PFSK-1 (cell line): ENCODE measurements around the gene ATXN2.

Source experiments
- FOXP2 ChIP-seq: optimal IDR thresholded peaks from 2 replicates; pipeline ENCODE3; 2011; ENCODE audit warnings: borderline replicate concordance, control low read depth, inconsistent platforms; ENCODE audit not compliant: insufficient read depth; ENCODE audit errors: extremely low read length, extremely low read depth
- POLR2AphosphoS5 ChIP-seq: IDR thresholded peaks from 2 replicates; pipeline ENCODE4 v1.6.1; 2012; ENCODE audit warnings: low read depth, mild to moderate bottlenecking, control low read depth, low read length, moderate library complexity
- REST ChIP-seq, 2 experiments: IDR thresholded peaks; 2 replicates each; pipeline versions ENCODE4 v1.6.1 to v1.8.0; 2011 to 2012; ENCODE audit warnings: low read depth in 2 of 2, low read length in 2 of 2, control low read depth in 1 of 2, inconsistent platforms in 1 of 2, mild to moderate bottlenecking in 1 of 2, moderate library complexity in 1 of 2; ENCODE audit not compliant: insufficient read depth in 1 of 2
- SIN3A ChIP-seq: IDR thresholded peaks from 2 replicates; pipeline ENCODE4 v1.6.1; 2012; ENCODE audit warnings: mild to moderate bottlenecking, low read length, moderate library complexity, borderline replicate concordance; ENCODE audit not compliant: insufficient read depth
- TAF1 ChIP-seq: IDR thresholded peaks from 2 replicates; pipeline ENCODE4 v1.6.1; 2012; ENCODE audit warnings: low read length, control low read depth, borderline replicate concordance; ENCODE audit not compliant: insufficient read depth

DNA sequence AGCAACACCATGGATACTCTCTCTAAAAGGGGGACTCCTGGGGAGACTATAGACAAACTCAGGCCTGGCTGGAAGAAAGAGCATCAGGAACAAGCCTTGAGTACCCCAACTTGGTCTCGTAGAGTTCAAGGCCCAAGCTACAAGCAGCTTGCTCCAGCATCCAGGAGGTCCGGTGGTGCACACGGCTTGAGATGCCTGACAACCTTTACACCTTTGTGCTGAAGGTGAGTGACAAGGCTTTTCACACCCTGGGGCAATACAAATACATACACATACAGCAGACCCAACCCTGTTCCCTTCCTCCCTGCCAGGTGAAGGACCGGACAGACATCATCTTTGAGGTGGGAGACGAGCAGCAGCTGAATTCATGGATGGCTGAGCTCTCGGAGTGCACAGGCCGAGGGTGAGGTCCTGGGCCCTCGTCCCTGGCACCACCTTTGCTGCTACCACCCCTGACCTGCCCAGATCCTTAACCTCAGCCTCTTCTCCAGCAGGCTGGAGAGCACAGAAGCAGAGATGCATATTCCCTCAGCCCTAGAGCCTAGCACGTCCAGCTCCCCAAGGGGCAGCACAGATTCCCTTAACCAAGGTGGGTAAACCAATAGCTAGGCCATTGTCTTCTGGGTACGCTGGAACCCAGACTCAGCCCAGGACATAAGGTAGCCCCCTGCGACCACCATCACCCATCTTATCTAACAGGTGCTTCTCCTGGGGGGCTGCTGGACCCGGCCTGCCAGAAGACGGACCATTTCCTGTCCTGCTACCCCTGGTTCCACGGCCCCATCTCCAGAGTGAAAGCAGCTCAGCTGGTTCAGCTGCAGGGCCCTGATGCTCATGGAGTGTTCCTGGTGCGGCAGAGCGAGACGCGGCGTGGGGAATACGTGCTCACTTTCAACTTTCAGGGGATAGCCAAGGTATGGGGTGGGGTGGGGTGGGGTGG lies 152.2 kb downstream of the ATXN2 start:
- no peak for TF ChIP-seq TAF1
- no peak for TF ChIP-seq POLR2AphosphoS5
- TF ChIP-seq REST (IDR thresholded peaks at IDR 0.05; ENCODE audit: insufficient read depth in 1 of 2, low read depth in 2 of 2, low read length in 2 of 2), result no peak
- TF ChIP-seq FOXP2, result no peak
- TF ChIP-seq SIN3A, result no peak
